HG03354 (cell line): ENCODE data around the gene ASGR2.
"Not testable (repeated sequence)": the region's sequence is repeated elsewhere in the genome, so short reads cannot be mapped to it uniquely, and the experiment has no call there.

Experiments used
- ATAC-seq: cut with Tn5 transposase; IDR thresholded peaks from one replicate; pipeline ENCODE4 v1.9.1; 2021; ENCODE audit warnings: mild to moderate bottlenecking; ENCODE audit not compliant: unreplicated experiment, poor library complexity, severe bottlenecking

The ASGR2 gene

GRCh38 chr17:7107012-7107754, 7.4 kb downstream of the ASGR2 start:
- no peak for ATAC-seq

- ATAC-seq = no peak
These were observed 12.2 kb downstream of the ASGR2 start for GRCh38 chr17:7102421-7102820.

- ATAC-seq = no peak
These were observed 13.1 kb downstream of the ASGR2 start for GRCh38 chr17:7101531-7101930.

GRCh38 chr17:7100641-7101379, 13.8 kb downstream of the ASGR2 start:
- not testable (repeated sequence) for ATAC-seq

- ATAC-seq = no peak
These were observed 15.7 kb downstream of the ASGR2 start for GRCh38 chr17:7098802-7099459.

- no peak for ATAC-seq
These were observed 16.7 kb downstream of the ASGR2 start for GRCh38 chr17:7097940-7098339.

GRCh38 chr17:7095625-7096024, 19.0 kb downstream of the ASGR2 start:
- no peak for ATAC-seq

GRCh38 chr17:7094652-7095019, 20.0 kb downstream of the ASGR2 start:
- no peak for ATAC-seq

GRCh38 chr17:7091311-7092005, 23.2 kb downstream of the ASGR2 start:
- ATAC-seq = not testable (repeated sequence)

- ATAC-seq = not testable (repeated sequence)
These were observed 25.1 kb downstream of the ASGR2 start for GRCh38 chr17:7089570-7089969.

- not testable (repeated sequence) for ATAC-seq
These were observed 26.2 kb downstream of the ASGR2 start for GRCh38 chr17:7088442-7088841.

- no peak for ATAC-seq
These were observed 30.5 kb downstream of the ASGR2 start for GRCh38 chr17:7084088-7084487.

- ATAC-seq = no peak
These were observed 31.0 kb downstream of the ASGR2 start for GRCh38 chr17:7083592-7083991.

- ATAC-seq = no peak
These were observed 33.1 kb downstream of the ASGR2 start for GRCh38 chr17:7081341-7082062.

- ATAC-seq = no peak
These were observed 34.1 kb downstream of the ASGR2 start for GRCh38 chr17:7080456-7081041.

GRCh38 chr17:7079581-7080455, 34.8 kb downstream of the ASGR2 start, which contains the start of gene CLEC10A:
Gene CLEC10A (minus strand): TSS chr17:7080251. CDS start chr17:7078812, 1,439 bp downstream.
- ATAC-seq = no peak

- ATAC-seq = no peak
These were observed 35.9 kb downstream of the ASGR2 start for GRCh38 chr17:7078711-7079110.

- ATAC-seq = no peak
These were observed 36.6 kb downstream of the ASGR2 start for GRCh38 chr17:7077911-7078546.
